ENCODE results near the gene ESPL1. TPM values are rescaled to one million over a fixed set of nuclear protein-coding genes. Genes with fewer than 3 reads are reported as not detected.

The ESPL1 gene
- total RNA-seq, 2 donors from 2014 or later = 33.3 to 50.7 TPM

GRCh38 chr12:53241623-53242412, 26.3 kb upstream of the ESPL1 start:
- peak overlapping the region; percentile 80 for H3K27ac Mint-ChIP-seq
- peaks cover 9% of the 10 kb centered on the region for H3K27me3 Mint-ChIP-seq (ENCODE audit: insufficient read depth)
- peak; percentile 93 for DNase-seq
- Histone ChIP-seq H3K4me3 (ENCODE audit: low read length) (no peak overlapping the region), H3K27me3 (ENCODE audit: control insufficient read depth, insufficient read depth, low read length, poor library complexity, severe bottlenecking) (no peaks in the 10 kb centered on the region), H3K36me3 (ENCODE audit: control insufficient read depth, insufficient read depth, low read length) (no peaks in the 10 kb centered on the region), H3K9ac (ENCODE audit: extremely low read depth, low read length, poor library complexity, severe bottlenecking) (no peak overlapping the region), H3K27ac (ENCODE audit: low read depth, low read length) (no peak overlapping the region), H3K9me3 (ENCODE audit: control insufficient read depth, low read length) (no peaks in the 10 kb centered on the region), H3K4me1 (ENCODE audit: control insufficient read depth, insufficient read depth, low read length) (no peaks in the 10 kb centered on the region)
- no peaks in the 10 kb centered on the region for H3K36me3 Mint-ChIP-seq (ENCODE audit: low read depth)
- no peaks in the 10 kb centered on the region for H3K9me3 Mint-ChIP-seq
- H3K4me3 Mint-ChIP-seq = no peak overlapping the region
- 55 to 82% methylated on average over 5 to 11 of the region's 11 CpGs for WGBS, 2 experiments (ENCODE audit: insufficient coverage in 1 of 2, insufficient read length in 1 of 2)
- peaks cover 31% of the 10 kb centered on the region for H3K4me1 Mint-ChIP-seq
- TF ChIP-seq, protein P1, sequence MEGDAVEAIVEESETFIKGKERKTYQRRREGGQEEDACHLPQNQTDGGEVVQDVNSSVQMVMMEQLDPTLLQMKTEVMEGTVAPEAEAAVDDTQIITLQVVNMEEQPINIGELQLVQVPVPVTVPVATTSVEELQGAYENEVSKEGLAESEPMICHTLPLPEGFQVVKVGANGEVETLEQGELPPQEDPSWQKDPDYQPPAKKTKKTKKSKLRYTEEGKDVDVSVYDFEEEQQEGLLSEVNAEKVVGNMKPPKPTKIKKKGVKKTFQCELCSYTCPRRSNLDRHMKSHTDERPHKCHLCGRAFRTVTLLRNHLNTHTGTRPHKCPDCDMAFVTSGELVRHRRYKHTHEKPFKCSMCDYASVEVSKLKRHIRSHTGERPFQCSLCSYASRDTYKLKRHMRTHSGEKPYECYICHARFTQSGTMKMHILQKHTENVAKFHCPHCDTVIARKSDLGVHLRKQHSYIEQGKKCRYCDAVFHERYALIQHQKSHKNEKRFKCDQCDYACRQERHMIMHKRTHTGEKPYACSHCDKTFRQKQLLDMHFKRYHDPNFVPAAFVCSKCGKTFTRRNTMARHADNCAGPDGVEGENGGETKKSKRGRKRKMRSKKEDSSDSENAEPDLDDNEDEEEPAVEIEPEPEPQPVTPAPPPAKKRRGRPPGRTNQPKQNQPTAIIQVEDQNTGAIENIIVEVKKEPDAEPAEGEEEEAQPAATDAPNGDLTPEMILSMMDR (conservative IDR thresholded peaks at IDR 0.05) = no peak

DNA sequence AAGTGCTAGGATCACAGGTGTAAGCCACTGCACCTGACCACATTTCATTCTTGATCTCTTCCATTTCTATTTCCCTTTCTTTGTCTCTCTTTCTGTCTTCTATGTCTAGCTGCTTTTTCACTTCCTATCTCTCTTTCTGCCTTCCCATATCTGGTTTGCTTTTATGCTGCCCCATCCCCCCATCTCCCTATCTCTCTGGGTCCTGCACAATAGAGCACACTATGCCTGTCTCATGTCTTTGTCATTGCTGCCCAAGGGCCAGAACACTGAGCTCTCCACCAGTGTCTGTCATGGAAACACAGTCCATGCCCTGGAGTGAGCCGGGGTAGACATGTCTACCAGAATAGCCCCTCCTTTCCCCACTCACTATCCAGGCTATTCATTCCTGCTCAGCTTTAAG, 23.8 kb upstream of the ESPL1 start:
- WGBS, 2 experiments (ENCODE audit: insufficient coverage in 1 of 2, insufficient read length in 1 of 2) = 69 to 92% methylated on average over 1 of the region's 1 CpG
- no peaks in the 10 kb centered on the region for H3K9me3 ChIP-seq (ENCODE audit: control insufficient read depth, low read length)
- no peaks in the 10 kb centered on the region for H3K27me3 ChIP-seq (ENCODE audit: control insufficient read depth, insufficient read depth, low read length, poor library complexity, severe bottlenecking)
- Mint-ChIP-seq H3K4me3 (no peak overlapping the region), H3K4me1 (peaks cover 31% of the 10 kb centered on the region), H3K27me3 (ENCODE audit: insufficient read depth) (peaks cover 11% of the 10 kb centered on the region), H3K27ac (peak overlapping the region; percentile 29), H3K36me3 (ENCODE audit: low read depth) (no peaks in the 10 kb centered on the region), H3K9me3 (no peaks in the 10 kb centered on the region)
- no peak overlapping the region for H3K9ac ChIP-seq (ENCODE audit: extremely low read depth, low read length, poor library complexity, severe bottlenecking)
- TF ChIP-seq, protein P1 (conservative IDR thresholded peaks at IDR 0.05) = no peak
- H3K36me3 ChIP-seq (ENCODE audit: control insufficient read depth, insufficient read depth, low read length) = no peaks in the 10 kb centered on the region
- no peak for DNase-seq
- peak overlapping the region; percentile 77 for H3K27ac ChIP-seq (ENCODE audit: low read depth, low read length)
- H3K4me3 ChIP-seq (ENCODE audit: low read length) = no peak overlapping the region
- H3K4me1 ChIP-seq (ENCODE audit: control insufficient read depth, insufficient read depth, low read length) = no peaks in the 10 kb centered on the region

- no peaks in the 10 kb centered on the region for H3K4me1 ChIP-seq (ENCODE audit: control insufficient read depth, insufficient read depth, low read length)
- no peaks in the 10 kb centered on the region for H3K9me3 ChIP-seq (ENCODE audit: control insufficient read depth, low read length)
- no peak overlapping the region for H3K27ac Mint-ChIP-seq
- TF ChIP-seq, protein P1 (conservative IDR thresholded peaks at IDR 0.05) = no peak
- no peak overlapping the region for H3K4me3 Mint-ChIP-seq
- no peaks in the 10 kb centered on the region for H3K36me3 ChIP-seq (ENCODE audit: control insufficient read depth, insufficient read depth, low read length)
- H3K4me3 ChIP-seq (ENCODE audit: low read length) = no peak overlapping the region
- peaks cover 11% of the 10 kb centered on the region for H3K27me3 Mint-ChIP-seq (ENCODE audit: insufficient read depth)
- no peak for DNase-seq
- H3K27me3 ChIP-seq (ENCODE audit: control insufficient read depth, insufficient read depth, low read length, poor library complexity, severe bottlenecking) = no peaks in the 10 kb centered on the region
- H3K27ac ChIP-seq (ENCODE audit: low read depth, low read length) = no peak overlapping the region
- H3K4me1 Mint-ChIP-seq = peaks cover 31% of the 10 kb centered on the region
- 86 to 93% methylated on average over 2 to 3 of the region's 3 CpGs for WGBS, 2 experiments (ENCODE audit: insufficient coverage in 1 of 2, insufficient read length in 1 of 2)
- H3K9ac ChIP-seq (ENCODE audit: extremely low read depth, low read length, poor library complexity, severe bottlenecking) = no peak overlapping the region
- H3K36me3 Mint-ChIP-seq (ENCODE audit: low read depth) = no peaks in the 10 kb centered on the region
- no peaks in the 10 kb centered on the region for H3K9me3 Mint-ChIP-seq
Measured at GRCh38 chr12:53245286-53245685, 22.8 kb upstream of the ESPL1 start.

All from endodermal cell (in vitro differentiated cells).